GM18511 (cell line): ENCODE measurements around the gene TNFRSF1B.
"Not testable (repeated sequence)": the region's sequence is repeated elsewhere in the genome, so short reads cannot be mapped to it uniquely, and the experiment has no call there.

ENCODE experiments used
- ATAC-seq: cut with Tn5 transposase; IDR thresholded peaks from one replicate; pipeline ENCODE4 v1.9.1; 2021; ENCODE audit warnings: mild to moderate bottlenecking, moderate library complexity; ENCODE audit not compliant: unreplicated experiment

The TNFRSF1B gene

DNA sequence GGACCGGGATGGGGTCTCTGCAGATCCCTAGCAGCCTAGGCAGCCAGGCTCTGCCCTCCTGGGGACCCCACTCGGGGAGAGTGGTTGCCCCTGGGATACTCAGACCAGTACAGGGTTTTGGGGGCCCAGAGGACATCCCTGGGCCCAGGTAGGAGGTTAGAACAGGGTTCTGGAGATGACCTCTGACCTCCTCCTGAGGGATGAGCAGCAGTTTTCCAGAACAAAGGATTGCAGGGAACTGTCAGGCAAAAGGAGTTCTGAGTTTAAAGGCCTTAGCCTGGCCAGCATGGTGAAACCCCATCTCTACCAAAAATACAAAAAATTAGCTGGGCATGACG is 42.7 kb downstream of the TNFRSF1B start:
- no peak for ATAC-seq

- no peak for ATAC-seq
These were observed 48.5 kb downstream of the TNFRSF1B start for GRCh38 chr1:12215118-12215961.

DNA sequence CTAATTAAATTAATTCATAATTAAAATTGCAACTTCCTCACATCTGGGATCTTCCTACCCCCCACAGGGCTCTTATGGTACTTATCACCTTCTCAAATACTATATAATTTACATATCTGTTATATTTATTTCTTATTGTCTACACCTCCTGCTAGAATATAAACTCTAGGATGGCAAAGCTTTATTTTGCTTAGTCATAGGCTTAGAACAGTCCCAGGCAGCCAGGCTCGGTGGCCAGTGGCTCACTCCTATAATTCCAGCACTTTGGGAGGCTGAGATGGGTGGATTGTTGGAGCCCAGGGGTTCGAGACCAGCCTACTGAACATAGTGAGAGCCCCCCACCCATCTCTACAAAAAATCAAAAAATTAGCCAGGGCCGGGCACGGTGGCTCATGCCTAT is 53.0 kb downstream of the TNFRSF1B start:
- no peak for ATAC-seq

DNA sequence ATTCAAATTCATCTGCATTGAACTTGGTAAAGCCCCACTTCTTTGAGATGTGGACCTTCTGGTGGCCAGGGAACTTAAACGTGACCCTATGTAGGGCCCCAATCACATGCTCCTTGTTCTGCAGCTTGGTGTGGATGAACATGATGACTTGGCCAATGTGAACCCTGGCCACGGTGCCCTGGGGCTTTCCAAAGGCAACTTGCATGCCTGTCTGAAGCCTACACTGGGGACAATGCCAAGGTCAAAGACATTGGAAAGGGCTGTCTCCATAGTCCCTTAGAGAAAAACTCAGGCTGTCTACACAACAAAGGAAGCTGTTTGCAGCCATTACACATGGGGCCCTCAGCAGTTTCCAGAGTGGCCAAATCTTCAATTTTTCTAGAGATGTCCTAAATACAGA is 54.1 kb downstream of the TNFRSF1B start:
- no peak for ATAC-seq

GRCh38 chr1:12222700-12223099 is 55.9 kb downstream of the TNFRSF1B start:
- ATAC-seq = not testable (repeated sequence)

DNA sequence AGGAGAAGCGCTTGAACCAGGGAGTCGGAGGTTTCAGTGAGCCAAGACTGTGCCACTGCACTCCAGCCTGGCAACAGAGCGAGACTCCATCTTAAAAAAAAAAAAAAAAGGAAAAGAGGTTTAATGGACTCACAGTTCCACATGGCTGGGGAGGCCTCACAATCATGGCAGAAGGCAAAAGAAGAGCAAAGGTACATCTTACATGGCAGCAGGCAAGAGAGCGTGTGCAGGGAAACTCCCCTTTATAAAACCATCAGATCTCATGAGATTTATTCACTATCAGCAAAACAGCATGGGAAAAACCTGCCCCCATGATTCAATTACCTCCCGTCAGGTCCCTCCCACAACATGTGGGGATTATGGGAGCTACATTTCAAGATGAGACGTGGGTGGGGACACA is 57.3 kb downstream of the TNFRSF1B start:
- not testable (repeated sequence) for ATAC-seq

DNA sequence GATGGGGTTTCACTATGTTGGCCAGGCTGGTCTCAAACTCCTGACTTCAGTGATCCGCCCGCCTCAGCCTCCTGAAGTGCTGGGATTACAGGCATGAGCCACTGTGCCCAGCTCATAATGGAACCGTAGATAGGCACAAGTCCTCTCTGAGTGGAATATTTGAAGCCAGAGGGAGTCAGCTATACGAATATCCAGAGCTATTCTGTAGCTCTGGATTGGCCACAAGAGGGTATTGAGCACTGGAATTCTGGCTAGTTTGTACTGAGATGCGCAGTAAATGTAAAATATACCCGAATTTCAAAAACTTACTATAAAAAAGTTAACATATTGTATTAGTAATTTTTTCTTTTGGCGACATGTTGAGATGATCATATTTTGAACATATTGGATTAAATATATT is 62.2 kb downstream of the TNFRSF1B start:
- no peak for ATAC-seq

- ATAC-seq = no peak
These were observed 62.6 kb downstream of the TNFRSF1B start for GRCh38 chr1:12229386-12229834.

DNA sequence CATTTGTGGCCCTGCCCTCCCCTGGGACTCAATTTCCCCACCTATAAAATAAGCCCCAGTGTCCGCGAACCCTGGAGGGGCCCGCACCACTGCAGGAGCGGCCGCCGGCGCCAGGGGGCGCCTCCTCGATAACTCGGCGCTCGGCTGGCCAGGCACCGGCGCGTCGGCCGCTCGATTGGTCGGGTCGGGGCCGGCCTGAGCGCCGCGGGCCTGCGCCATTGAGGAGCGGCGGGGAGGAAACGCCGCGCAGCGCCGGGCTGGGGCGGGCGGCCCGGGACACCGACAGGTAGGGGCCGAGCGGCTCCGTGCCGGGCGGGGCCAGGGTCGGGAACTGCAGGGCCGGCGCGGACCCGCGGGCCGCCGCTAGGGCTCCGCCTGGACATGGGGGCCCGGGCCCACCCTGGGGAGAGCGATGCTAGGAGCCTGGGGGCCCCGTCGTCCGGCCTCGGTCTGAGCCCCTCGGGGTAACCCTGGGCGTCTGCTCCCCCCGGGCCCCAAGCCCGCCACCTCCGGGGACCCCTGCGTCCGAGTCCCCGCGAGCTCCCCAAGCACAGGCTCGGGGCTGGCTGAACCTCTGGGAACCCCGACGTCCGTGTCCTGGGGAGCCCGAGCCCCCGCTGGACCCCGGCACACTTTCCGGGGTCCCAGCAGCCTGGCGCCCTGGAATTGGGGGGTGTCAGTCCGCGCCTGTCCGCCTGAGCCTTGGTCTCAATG is 63.2 kb downstream of the TNFRSF1B start, which contains the start of gene VPS13D:
Gene VPS13D, plus strand, starts transcription at position 196 of the 714 bp plus-strand sequence. CDS start 4,237 bp downstream, outside the sequence.
- peak; percentile 81 for ATAC-seq

- peak; percentile 28 for ATAC-seq
These were observed 63.9 kb downstream of the TNFRSF1B start for GRCh38 chr1:12230549-12231275.

DNA sequence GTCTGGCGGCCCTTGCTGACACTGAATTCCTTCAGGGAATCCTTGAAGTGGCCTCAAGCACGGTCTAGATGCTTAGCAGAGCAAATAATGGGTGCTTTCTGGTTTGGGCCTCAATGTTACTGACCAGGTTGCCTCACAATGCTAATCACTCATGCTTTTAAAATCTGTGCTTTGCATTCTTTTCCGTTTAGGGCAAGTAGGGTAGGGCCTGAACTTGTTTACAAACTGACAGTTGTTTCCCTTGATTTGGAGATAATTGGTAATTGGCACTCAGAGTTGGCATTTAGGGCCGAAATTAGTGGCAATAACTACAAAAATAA is 64.4 kb downstream of the TNFRSF1B start:
- no peak for ATAC-seq

- no peak for ATAC-seq
These were observed 65.4 kb downstream of the TNFRSF1B start for GRCh38 chr1:12232221-12232620.

DNA sequence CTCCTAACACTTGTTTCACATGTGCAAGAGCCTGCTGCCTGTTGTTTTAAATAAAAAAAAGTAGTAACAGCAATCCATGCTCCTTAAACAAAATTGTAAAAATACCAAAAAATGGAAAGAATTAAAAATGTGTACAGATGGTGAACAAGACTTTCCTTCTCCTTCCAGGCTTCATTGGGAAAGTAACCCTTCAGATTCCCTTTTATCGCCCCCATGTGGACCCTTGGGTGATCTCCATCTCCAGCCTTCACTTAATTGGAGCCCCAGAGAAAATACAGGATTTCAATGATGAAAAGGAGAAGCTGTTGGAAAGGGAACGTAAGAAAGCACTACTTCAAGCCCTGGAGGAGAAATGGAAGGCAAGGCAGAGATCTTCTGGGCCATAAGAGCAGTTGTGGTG is 77.3 kb downstream of the TNFRSF1B start:
- ATAC-seq = no peak

DNA sequence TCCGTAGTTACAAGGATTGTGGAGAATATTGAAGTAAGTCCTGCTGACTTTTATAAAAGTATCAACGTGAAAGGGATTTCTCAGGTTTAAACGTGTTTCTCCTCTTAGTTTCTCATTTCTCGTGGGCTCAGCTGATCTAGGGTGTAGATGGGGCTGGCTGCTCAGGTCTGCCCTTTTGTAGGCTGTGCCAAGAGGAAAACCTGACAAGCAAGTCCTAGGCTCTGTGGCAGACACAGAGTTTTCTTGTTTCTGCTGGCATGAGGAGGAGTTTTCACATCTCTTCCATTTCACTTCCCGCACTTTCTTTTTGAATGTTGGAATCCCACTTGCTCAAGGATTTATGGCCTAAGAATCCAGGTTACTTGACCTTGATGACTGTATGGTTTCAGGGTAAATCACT is 77.8 kb downstream of the TNFRSF1B start:
- ATAC-seq = no peak

DNA sequence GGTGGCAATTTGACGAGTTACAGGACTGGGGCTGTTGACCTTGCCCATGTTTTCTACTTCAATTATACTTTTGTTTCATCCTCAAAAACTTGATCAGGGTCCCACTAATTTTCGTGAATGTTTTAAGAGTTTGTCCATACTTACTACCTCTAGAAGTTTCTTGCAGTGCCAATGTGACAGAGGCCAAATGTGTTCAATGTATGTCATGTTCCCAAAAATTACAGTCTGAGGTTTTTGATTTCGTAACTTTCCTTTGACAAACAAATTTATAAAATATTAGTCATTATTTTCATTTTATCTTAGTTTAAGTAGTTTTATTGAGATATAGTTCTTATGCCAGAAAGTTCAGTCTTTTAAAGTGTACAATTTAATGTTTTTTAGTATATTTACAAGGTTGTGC is 78.3 kb downstream of the TNFRSF1B start:
- ATAC-seq = no peak

GRCh38 chr1:12245733-12246132 is 78.9 kb downstream of the TNFRSF1B start:
- no peak for ATAC-seq

GRCh38 chr1:12246584-12246983 is 79.8 kb downstream of the TNFRSF1B start:
- ATAC-seq = no peak

DNA sequence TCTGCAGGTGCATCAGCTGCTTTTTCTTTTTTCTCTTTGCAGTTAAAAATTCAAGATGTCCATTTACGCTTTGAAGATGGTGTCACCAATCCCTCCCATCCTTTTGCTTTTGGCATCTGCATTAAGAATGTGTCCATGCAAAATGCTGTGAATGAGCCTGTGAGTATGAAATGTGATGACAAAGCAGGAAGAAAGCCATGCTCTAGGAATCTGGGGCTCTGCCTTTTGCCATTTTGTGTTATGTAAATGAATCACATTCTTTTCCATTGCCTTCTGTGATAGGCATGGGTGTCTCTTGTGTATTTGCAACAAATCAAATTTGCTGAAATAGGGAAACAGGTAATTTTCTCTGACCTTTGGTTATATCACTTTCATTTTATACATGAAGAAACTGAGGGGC is 82.4 kb downstream of the TNFRSF1B start:
- ATAC-seq = no peak

DNA sequence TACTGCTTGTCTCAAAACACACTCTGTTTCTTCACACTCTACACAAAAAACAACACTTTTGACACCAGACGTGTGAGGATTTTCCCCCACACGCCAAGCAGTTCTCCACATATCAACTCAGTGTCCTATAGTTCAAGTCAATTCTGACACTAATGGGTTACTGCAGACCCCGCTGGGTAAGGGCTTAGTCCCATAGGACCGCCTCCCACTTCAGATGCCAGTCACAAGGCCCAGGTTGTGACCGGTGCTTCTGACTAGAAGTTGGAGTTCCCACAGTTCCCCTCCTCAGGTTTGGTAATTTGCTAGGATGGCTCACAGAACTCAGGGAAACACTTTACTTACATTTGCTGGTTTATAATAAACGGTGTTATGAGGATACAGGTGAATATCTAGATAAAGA is 83.0 kb downstream of the TNFRSF1B start:
- no peak for ATAC-seq

DNA sequence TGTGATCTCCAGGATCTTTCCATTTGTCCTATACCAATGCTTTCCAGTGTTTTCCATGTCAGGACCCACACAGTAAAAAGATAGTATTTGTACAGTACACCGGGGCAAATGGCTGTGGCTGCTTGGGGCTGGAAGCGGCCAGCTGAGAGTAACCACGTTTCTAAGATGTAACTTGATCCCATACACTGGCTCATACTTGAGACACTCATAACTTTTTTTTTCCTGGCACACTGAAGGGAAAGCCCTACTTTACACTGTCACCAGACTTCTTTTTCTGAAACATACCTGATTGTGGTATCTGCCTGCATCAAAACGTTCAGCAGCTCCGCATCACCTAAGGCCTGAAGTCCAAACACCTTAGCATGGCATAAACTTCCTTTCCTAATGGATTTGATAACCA is 84.7 kb downstream of the TNFRSF1B start:
- no peak for ATAC-seq

- ATAC-seq = no peak
These were observed 89.1 kb downstream of the TNFRSF1B start for GRCh38 chr1:12255913-12256312.

DNA sequence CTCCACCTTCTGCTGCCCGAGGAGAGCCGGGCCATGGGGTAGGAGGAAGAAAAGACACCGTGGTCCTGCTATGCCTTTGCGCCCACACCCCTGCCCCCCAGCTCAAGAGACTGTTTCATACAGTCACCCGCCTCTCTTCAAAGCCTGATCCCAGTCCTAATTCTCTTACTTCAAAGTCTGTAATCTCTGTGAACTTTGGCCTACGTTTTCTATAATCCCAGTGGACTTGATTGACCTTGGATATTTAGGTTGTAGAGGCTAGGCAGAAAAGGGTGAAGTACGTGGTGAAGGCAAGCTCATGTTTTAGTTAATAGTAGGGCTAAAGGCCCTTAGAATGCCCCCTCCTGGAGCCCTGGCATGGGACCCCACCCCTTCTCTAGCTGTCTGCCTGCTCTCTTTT is 91.5 kb downstream of the TNFRSF1B start:
- ATAC-seq = no peak
